HepG2 (cell line): ENCODE data around the gene DVL3. TPM values are rescaled to one million over a fixed set of nuclear protein-coding genes. Genes with fewer than 3 reads are reported as not detected.

Experiments
- ERF ChIP-seq: IDR thresholded peaks from 2 replicates; pipeline ENCODE4 v1.6.1; 2018; ENCODE audit warnings: missing biosample characterization, missing genetic modification reagents
- MTF2 ChIP-seq: sonication (generic); formaldehyde crosslinking; IDR thresholded peaks from 2 replicates; pipeline ENCODE4 v1.5.0; 2020; ENCODE audit warnings: missing genetic modification reagents, borderline replicate concordance
- POGK ChIP-seq: sonication (generic); formaldehyde crosslinking; conservative IDR thresholded peaks from 2 replicates; pipeline ENCODE4 v1.8.0; 2022; ENCODE audit warnings: mild to moderate bottlenecking, moderate library complexity, missing genetic modification reagents
- PRDM15 ChIP-seq: sonication (generic); formaldehyde crosslinking; IDR thresholded peaks from 2 replicates; pipeline ENCODE4 v1.4.0; 2020; ENCODE audit warnings: missing genetic modification reagents
- ZBTB8A ChIP-seq: sonication (generic); formaldehyde crosslinking; IDR thresholded peaks from 2 replicates; pipeline ENCODE4 v1.4.0; 2020; ENCODE audit warnings: mild to moderate bottlenecking, low read depth, missing genetic modification reagents, borderline replicate concordance
- ZNF253 ChIP-seq: sonication (generic); formaldehyde crosslinking; IDR thresholded peaks from 2 replicates; pipeline ENCODE4 v1.8.0; 2022; ENCODE audit warnings: mild to moderate bottlenecking, missing genetic modification reagents, borderline replicate concordance
- ZNF512B ChIP-seq: sonication (generic); formaldehyde crosslinking; IDR thresholded peaks from 2 replicates; pipeline ENCODE4 v1.5.1; 2020; ENCODE audit warnings: missing genetic modification reagents, mild to moderate bottlenecking, borderline replicate concordance
- ZNF747 ChIP-seq: sonication (generic); formaldehyde crosslinking; IDR thresholded peaks from 2 replicates; pipeline ENCODE4 v1.8.1; 2023; ENCODE audit warnings: missing genetic modification reagents, mild to moderate bottlenecking, borderline replicate concordance
- polyA plus RNA-seq, 8 experiments: library from polyadenylated mRNA; depleted of rRNA in 3 of 8; stranded (reverse) in 7 of 8; unstranded in 1 of 8; fragments of >200 nt; fragmentation: Illumina TruSeq in 4 of 8; extraction: Trizol in 4 of 8; gene quantifications; 2 replicates each; pipeline versions ENCODE4 v1.2.1 to v1.2.3, GENCODE V29; 2011 to 2016; ENCODE audit warnings: low read depth in 4 of 8, missing spikeins in 1 of 8, mixed read lengths in 1 of 8; ENCODE audit not compliant: insufficient read depth in 1 of 8
- total RNA-seq, 5 experiments: library from RNA; depleted of rRNA; stranded (reverse); fragments of >200 nt; fragmentation: Illumina TruSeq; extraction: Trizol; gene quantifications; 2 replicates each; pipeline ENCODE4 v1.2.3, GENCODE V29; 2016; ENCODE audit warnings: low read depth in 1 of 5
- TF ChIP-seq, protein P1 (sequence below): sonication (generic); formaldehyde crosslinking; IDR thresholded peaks from 2 replicates; pipeline ENCODE4 v1.8.0; 2023; ENCODE audit warnings: mild to moderate bottlenecking, missing genetic modification reagents

Gene DVL3
- total and polyA plus RNA-seq, 2 of the 13 experiments (the other 11 are each of a cell fraction or from before 2014, with no cell fraction given), result 29.0 to 36.1 TPM

- TF ChIP-seq, protein P1, sequence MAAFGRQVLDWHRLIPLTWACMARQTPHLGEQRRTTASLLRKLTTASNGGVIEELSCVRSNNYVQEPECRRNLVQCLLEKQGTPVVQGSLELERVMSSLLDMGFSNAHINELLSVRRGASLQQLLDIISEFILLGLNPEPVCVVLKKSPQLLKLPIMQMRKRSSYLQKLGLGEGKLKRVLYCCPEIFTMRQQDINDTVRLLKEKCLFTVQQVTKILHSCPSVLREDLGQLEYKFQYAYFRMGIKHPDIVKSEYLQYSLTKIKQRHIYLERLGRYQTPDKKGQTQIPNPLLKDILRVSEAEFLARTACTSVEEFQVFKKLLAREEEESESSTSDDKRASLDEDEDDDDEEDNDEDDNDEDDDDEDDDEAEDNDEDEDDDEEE (CRISPR knock-in tag), result no peak
- TF ChIP-seq POGK (CRISPR knock-in tag) (no peak), MTF2 (CRISPR knock-in tag) (no peak), ZNF747 (CRISPR knock-in tag) (no peak), ZBTB8A (no peak), PRDM15 (no peak), ZNF253 (no peak), ERF (CRISPR knock-in tag) (no peak), ZNF512B (no peak)
Measured at GRCh38 chr3:184181596-184181995, 26.4 kb downstream of the DVL3 start (continued).
